ENCODE data around the gene MYO7B.

The MYO7B gene

DNA sequence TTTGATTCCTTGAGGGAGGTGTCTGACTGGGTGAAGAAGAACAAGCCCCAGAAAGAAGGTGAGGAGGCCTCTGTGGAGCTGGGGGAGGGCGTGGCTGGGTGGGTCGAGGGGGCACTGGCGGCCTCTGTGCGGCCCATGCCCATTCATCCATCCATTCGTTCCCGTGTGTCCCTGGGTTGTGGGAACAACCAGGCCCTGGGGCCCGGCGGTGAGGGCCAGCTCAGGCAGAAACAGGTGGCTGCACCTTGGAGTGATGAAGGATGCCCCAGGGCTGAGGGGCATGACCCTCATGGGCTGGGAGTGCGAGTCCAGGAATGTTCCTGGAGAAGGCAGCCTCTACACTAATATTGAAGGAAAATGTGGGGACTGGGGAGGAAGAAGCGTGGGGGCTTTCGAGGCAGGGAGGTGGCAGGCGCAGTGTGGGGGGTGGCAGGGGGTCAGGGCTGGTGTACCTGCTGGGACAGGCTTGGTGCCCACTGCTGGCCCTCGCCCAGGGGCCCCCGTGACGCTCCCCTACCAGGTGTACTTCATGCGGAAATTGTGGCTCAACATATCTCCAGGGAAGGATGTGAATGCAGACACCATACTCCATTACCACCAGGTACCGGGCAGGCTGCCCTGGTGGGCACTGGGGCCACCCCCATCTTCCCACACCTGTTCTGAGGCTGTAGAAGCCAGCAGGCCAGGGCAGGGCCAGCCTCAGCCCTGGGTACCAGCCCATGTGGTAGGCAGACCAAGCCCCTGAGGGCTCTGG lies 99.3 kb downstream of the MYO7B start:
- H3K4me3 ChIP-seq (ENCODE audit: low read length): no peak overlapping the region
- no peak for TF ChIP-seq ZNF274 (IDR thresholded peaks at IDR 0.05; ENCODE audit: low read depth, low read length)

DNA sequence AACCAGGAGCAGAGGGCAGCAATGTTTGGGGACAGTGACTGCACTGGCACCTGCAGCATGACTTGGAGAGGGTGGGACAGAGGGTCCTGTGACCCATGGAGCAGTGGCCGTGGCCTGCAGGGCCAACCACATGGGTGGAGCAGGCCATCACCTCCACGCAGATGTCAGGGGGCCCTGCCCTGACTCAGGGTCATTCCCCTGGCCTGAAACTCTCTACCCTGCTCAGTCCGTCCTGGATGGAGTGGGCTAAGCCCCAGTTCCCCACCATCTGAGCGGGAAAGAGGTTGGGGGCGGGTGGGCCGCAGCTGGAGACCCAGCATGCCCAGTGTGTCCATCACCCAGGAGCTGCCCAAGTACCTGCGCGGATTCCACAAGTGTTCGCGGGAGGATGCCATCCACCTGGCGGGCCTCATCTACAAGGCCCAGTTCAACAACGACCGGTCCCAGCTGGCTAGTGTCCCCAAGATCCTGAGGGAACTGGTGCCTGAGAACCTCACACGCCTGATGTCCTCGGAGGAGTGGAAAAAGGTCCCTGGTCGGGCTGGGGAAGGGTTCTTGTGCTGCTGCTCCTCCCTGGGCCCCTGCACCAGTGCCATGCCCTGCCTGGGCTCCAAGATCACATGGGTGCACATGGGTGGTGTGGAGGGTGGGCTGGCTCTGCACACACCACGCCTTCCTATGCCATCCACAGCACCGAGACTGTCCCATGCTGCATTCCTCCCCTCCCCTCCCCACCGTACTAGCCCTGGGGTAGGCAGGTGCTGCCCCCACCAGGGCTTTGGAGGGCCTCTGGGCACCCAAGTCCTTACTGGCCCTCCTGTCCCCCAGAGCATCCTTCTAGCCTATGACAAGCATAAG lies 100.1 kb downstream of the MYO7B start:
- H3K4me3 ChIP-seq (ENCODE audit: low read length): no peak overlapping the region
- TF ChIP-seq ZNF274 (IDR thresholded peaks at IDR 0.05; ENCODE audit: low read depth, low read length): no peak

DNA sequence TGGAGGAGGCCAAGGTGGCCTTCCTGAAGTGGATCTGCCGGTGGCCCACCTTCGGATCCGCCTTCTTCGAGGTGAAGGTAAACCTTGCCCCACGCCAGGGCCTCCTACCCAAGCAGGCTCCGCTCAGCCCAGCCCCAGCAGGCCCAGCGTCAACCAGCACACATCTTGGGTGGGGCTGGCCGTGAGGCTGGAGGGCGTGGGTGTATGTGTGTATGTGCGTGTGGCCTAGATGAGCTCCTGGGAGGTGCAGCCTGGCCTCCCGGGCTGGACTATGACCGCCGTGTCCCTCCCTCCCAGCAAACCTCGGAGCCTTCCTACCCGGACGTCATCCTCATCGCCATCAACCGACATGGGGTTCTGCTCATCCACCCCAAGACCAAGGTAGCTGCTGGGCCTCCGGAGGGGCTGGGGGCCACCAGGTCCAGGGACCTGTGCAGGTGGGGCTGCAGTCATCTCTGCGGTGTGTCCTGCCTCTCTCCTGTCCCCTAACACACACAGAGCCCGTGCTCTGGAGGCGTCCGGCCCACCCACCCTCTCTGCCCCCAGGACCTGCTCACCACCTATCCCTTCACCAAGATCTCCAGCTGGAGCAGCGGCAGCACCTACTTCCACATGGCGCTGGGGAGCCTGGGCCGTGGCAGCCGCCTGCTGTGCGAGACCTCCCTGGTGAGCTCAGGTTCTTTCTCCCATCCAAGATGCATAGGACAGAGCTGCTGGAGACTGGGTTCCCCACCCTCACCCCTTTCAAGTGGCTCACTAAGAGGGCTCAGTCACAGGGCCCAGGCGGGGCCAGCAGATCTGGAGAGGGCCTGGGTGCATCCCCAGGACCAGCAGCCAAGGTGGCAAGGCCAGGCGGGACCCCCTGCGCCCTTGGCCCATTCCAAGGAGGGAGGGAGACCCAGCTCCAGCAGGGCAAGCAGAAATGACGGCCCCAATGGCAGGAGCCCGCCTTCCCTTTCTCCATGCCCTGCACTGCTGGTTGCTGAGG lies 101.1 kb downstream of the MYO7B start:
- no peak overlapping the region for H3K4me3 ChIP-seq (ENCODE audit: low read length)
- TF ChIP-seq ZNF274 (IDR thresholded peaks at IDR 0.05; ENCODE audit: low read depth, low read length): no peak

- no peak overlapping the region for H3K4me3 ChIP-seq (ENCODE audit: low read length)
- no peak for TF ChIP-seq ZNF274 (IDR thresholded peaks at IDR 0.05; ENCODE audit: low read depth, low read length)
Measured at GRCh38 chr2:127637236-127637630, 101.8 kb downstream of the MYO7B start.

GRCh38 chr2:127637725-127638252 lies 102.3 kb downstream of the MYO7B start:
- TF ChIP-seq ZNF274 (IDR thresholded peaks at IDR 0.05; ENCODE audit: low read depth, low read length): no peak
- H3K4me3 ChIP-seq (ENCODE audit: low read length): no peak overlapping the region

DNA sequence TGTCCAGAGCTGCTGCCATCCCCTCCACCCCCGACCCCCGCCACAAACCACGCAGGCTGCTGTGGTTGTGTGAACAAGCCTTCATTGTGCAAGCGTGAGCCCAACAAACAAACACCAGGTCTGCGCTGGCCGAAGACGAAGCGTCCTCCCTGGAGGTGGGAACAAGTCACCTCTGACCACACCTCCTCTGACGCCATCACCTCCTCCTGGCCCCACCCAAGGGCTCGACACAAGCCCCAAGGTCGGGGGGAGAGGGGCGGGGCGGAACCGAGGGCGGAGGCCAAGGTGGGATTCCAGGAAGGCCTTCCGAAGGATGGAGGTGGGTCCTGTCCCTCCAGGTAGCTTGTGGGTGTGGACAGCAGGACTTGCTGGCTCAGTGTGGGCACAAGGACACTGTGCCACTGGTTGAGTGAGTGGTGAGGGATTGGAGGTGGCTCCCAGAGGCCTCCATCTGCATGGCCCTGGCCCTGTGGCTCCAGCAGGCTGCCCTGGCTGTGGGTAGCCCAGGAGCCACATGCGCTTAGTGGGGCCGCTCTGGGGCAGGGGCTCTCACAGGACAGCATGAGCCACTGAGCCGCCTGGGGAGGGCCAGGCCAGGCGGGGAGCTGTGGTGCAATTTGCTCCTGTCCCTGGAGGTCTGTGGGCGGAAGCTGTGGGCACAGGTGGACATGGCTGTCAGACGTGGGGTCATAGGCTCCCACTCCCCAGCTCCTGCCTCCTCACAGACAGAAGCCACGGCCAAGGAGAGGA lies 103.1 kb downstream of the MYO7B start:
- TF ChIP-seq ZNF274 (IDR thresholded peaks at IDR 0.05; ENCODE audit: low read depth, low read length): no peak
- no peak overlapping the region for H3K4me3 ChIP-seq (ENCODE audit: low read length)

DNA sequence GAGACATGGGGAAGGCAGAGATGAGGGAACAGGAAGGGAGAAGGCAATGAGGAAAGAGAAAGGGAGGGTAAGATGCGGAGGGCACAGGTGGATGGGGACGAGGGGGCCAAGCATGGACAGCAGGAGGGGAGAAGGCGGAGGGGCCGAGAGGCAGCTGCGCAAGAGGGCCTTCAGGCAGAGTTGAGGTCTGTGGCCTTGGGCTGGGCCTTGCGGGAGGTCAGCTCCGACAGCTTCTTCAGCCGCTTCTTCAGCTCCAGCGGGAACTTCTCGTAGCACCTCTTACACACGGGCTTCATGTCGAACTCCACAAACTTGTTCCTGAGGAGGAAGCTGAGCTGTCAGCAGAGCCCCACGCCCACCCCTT lies 103.6 kb downstream of the MYO7B start:
- no peak for TF ChIP-seq ZNF274 (IDR thresholded peaks at IDR 0.05; ENCODE audit: low read depth, low read length)
- no peak overlapping the region for H3K4me3 ChIP-seq (ENCODE audit: low read length)

DNA sequence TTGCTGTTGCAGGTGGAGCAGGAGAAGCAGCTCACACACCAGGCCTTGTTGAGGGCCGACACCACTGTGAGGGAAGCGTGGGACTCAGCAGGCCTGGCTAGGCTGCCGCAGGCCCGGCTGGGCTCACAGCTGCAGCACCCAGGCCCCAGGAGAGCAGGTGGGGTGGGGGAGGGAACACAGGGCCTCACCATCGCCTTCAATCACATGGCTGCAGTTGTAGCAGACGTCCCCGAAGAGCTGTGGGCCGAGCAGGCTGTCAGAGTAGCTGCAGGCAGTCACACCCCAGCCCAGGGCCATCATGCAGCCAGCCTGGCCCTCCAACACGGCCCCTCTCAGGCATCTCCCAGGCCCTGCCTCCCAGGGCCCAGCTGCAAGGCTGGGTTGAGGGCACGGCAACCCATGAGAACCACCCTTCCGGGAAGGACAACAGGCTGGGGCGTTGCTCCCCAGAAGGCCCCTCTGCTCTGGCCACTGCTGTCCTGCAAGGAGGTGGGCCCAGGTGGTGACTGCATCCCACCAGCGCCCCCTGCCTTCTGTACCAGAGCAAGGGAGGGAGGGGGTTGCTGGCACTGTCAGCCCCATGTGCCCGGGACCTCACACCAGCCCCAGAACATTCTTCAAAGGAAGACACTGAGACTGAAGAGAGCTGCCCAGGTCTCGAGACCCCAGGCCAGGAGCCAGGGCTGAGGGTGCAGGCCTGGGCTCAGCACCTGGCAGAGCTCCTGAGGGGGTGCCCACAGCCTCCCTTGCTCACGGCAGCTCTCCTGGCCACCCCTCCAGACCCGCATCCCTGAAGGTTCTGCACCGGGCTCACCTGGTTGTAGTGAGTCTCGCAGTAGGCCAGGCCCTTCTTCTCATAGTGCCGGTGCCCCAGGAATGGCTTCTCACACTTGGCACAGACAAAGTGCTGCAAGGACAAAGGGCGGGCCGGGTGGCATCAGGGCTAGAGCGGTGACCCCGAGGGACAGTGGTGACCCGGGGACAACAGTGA lies 104.9 kb downstream of the MYO7B start:
- no peak for TF ChIP-seq ZNF274 (IDR thresholded peaks at IDR 0.05; ENCODE audit: low read depth, low read length)
- no peak overlapping the region for H3K4me3 ChIP-seq (ENCODE audit: low read length)

DNA sequence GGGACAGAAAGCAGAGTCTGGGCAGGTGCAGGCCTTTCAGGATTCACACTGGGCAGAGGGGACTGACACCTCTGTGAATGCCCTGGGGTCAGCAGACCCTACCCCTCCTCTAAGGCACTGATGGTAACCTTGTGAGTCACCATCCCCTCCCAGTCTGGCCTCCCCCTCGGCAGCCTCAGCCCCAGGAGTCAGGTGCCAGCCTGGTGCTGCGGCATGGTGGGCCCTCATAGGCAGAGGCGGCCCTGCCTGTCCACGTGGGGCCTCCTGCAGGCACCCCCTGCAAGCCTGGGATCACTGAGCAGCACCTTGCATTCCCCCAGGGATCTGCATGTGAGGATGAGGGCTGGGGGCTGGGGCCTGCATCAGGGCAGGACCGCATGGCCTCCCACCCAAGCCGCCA lies 105.7 kb downstream of the MYO7B start:
- no peak overlapping the region for H3K4me3 ChIP-seq (ENCODE audit: low read length)
- TF ChIP-seq ZNF274 (IDR thresholded peaks at IDR 0.05; ENCODE audit: low read depth, low read length): no peak

- no peak overlapping the region for H3K4me3 ChIP-seq (ENCODE audit: low read length)
- no peak for TF ChIP-seq ZNF274 (IDR thresholded peaks at IDR 0.05; ENCODE audit: low read depth, low read length)
Measured at GRCh38 chr2:127641846-127642507, 106.5 kb downstream of the MYO7B start.

DNA sequence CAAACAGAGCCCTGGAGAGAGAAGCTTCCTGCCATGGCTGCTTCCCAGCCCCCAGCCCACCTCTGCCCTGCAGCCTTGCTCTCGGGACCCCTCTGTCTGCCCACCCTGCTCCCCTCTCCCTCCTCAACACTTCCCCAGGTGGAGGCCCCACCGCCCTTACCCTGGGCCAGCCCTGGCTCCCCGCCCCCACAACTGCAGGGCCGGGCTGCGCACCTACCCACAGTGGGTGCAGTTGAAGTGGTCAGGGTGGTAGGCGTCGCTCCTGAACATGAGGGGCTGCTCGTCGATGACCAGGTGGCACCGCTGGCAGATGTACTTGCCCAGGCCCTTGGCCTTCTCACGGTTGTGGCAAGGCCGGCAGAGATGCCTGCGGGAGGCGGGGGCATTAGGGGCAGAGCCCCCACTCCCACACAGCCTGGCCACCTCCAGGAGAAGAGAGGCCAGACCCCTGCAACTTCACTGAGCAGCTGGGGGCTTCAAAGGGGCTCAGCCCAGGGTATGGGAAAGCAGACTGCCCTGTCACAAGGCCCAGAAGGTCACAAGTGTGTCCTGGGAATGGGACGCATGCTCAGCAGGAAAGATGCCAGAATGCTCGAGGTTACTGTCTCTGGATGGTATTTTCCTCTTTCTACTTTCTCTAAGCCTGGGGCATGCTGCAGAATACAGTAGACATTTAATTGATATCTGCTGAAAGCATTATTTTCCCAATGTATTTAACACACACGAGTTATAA lies 107.4 kb downstream of the MYO7B start:
- TF ChIP-seq ZNF274 (IDR thresholded peaks at IDR 0.05; ENCODE audit: low read depth, low read length): no peak
- no peak overlapping the region for H3K4me3 ChIP-seq (ENCODE audit: low read length)
